GM18526 (cell line): ENCODE results near the gene BAHCC1.

Source experiments
- POLR2A ChIP-seq: IDR thresholded peaks from 3 replicates; pipeline ENCODE4 v1.6.1; 2011; ENCODE audit not compliant: insufficient read length; ENCODE audit errors: extremely low read depth

Gene BAHCC1

GRCh38 chr17:81459224-81459623, 64.0 kb downstream of the BAHCC1 start:
- no peak for TF ChIP-seq POLR2A

DNA sequence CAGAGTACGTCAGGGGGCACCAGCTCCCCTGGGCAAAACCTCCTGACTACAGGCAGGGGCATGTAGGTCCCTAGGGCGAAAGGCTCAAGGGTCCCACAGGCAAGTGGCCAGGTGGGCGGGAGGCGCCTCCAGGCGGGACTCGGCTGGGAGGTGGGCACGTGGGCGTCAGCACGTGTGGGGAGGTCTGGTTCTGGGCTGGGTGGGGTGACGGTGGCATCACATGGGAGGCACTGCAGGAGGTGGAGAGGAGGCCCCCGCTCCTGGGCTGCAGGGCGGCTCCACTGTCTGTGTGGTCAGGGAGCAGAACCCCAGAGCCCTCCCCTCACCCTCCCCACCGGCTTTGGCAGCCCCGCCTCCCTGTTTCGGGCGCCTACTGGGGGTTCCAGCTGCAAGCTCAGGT, 64.6 kb downstream of the BAHCC1 start:
- no peak for TF ChIP-seq POLR2A

GRCh38 chr17:81460856-81461460, 65.7 kb downstream of the BAHCC1 start:
- TF ChIP-seq POLR2A: no peak

GRCh38 chr17:81461607-81462500, 66.6 kb downstream of the BAHCC1 start:
- TF ChIP-seq POLR2A: no peak

DNA sequence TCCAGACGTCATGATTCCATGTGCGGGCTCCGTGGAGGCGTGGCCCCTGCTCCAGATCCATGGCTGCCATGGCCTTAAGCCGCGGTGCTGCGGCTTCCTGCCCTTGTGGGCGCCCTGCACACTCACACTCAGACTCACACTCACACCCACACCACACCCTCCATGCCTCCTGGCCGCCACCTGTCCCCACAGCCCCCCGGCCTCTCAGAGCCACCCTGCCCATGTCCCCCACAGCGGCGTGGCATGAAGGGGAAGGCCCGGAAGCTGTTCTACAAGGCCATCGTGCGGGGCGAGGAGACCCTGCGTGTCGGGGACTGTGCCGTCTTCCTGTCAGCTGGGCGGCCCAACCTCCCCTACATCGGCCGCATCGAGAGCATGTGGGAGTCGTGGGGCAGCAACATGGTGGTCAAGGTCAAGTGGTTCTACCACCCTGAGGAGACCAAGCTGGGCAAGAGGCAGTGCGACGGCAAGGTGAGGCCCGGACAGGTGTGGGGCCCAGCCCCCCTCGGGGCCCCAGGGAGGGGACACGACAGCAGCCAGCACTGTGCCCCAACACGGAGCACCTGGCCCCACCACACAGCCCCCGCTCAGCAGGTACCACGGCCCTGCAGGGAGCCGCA, 67.4 kb downstream of the BAHCC1 start:
- no peak for TF ChIP-seq POLR2A

GRCh38 chr17:81463506-81463905, 68.2 kb downstream of the BAHCC1 start:
- TF ChIP-seq POLR2A: no peak

DNA sequence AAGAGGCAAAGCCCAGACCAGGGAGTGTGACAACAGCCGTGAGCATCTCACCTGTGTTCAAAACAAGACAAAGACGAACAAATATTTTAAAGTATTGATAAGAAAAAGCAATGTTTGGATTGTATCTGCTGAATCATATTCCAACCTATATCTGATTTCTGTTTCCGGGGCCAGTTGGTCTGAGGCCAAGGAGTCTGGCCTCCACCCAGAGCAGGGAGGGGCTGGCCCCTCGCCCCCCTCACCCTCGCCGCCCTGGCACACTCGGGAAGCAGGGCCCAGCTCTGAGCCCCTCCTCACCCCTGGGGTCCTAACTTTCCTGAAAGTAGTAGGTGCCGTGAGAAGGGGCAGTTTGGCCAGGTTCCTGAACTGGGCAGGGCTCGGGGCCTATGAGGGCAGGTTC, 69.3 kb downstream of the BAHCC1 start:
- TF ChIP-seq POLR2A: no peak

DNA sequence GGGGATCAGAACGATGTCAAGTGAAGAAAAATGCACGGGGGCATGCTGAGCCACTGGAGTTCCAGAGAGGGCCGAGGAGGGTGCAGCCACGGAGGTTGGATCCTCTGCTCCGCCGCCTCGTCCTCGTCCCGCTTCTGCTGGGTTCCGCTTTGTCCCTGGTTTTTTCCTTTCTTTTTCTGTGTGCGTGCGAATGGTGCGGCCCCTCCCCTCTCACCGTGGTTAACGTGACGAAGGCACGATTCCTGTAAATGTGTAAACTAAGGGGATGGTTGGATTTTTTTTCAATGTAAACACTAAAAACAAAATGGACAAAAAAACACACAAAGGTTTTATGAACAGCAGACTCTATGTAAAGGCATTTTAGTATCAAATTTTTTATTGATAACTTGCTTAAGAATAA, 70.7 kb downstream of the BAHCC1 start:
- TF ChIP-seq POLR2A: no peak

DNA sequence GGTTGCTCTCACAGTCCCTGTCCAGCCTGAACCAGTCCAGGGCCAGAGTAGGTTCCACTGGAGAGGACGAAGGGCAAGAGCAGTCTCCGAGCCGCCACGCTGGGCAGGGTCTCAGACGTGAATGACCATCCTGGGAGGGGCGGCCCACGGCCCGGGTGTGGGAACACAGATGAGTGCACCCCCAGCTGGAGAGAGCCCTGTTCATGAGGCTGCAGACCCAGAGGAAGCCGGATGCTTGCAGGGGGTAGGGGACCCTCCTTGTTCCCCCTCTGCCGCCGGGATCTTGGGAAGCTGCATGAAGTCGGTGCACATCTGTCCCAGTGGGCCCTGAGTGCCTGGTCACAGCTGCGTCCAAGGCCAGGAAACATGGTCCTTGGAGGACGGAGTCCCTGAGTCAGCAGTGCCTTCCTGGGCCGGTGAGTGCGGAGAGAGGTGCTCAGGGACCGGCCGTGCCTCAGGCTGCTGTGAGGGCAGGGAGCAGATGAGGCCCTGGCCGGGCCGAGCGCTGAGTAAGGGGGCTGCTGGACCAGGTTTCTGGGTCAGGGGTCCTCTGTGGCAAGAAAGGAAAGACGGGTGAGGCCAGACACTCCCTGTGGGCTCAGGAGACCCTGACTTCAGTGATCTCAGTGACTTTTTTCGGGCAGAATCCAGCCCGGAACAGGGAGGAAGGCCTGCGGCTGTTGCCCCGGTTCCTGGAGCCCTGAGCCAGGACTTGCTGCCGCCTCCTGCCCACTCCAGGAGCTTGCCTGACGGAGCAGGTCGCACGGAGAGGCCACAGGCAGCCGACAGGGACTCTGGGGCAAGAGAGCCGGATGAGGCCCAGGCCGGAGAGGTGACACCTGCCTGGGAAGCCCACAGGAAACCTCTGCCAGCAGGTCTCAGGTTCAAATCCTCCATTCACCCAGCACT, 71.6 kb downstream of the BAHCC1 start:
- no peak for TF ChIP-seq POLR2A

- no peak for TF ChIP-seq POLR2A
Measured at GRCh38 chr17:81468111-81468769, 73.0 kb downstream of the BAHCC1 start.

GRCh38 chr17:81468770-81469121, 73.5 kb downstream of the BAHCC1 start:
- TF ChIP-seq POLR2A: no peak

GRCh38 chr17:81469266-81469665, 74.0 kb downstream of the BAHCC1 start:
- TF ChIP-seq POLR2A: no peak

DNA sequence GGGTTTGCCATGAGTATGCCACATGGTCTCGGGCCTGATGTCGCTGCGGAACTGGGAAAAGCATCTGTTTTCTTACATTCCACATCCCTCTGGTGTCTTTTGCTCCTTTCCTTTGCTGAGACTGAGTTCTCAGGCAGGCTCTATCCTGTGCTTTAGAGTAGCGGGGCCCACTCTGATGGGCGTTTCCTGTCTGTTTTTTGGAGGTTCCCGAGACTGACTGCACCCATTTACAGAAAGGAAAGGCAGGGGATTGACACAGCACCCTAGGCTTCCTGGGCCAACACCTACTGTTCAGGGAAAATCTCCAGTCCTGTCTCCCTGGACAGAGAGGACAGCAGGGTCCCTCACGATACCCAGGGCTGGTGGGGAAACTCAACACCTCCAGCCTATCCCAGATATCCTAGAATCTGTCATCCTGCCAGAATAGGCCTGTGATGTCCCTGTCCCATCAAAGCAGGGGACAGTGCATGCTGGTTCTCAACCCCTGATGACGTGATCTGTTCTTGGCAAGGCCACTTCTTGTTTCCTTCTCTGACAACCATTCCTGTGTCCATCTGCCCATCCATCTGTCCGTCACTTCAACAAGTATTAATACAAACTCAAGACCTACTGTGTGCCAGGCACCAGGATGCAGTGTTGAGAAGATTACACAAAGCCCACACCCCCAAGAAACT, 75.2 kb downstream of the BAHCC1 start:
- no peak for TF ChIP-seq POLR2A
